Lung (tissue), 12 donors: ENCODE results near the gene WDR45B. TPM values are rescaled to one million over a fixed set of nuclear protein-coding genes. Genes with fewer than 3 reads are reported as not detected.
A peak's percentile ranks its signal among the peaks of the same experiment; 100 is the strongest.

ENCODE experiments used
- ATAC-seq: fragments of 200-7000 bp; cut with Tn5 transposase; one replicate; pipeline ENCODE4 v1.9.1; 2020; ENCODE audit warnings: moderate number of reproducible peaks; ENCODE audit not compliant: insufficient read depth, low FRiP score
- DNase-seq, 3 donors: peaks; one replicate each; pipeline ENCODE4 v3.0.0-alpha.2; 2013 to 2017
- H3K27ac ChIP-seq, 2 donors: one replicate each; pipeline ENCODE4 v1.5.1; 2013; ENCODE audit warnings: mild to moderate bottlenecking in 2 of 2, moderate library complexity in 2 of 2, control low read depth in 1 of 2, inconsistent platforms in 1 of 2, low read depth in 1 of 2, low read length in 1 of 2
- H3K27me3 ChIP-seq, 3 donors: one replicate each; pipeline ENCODE4 v1.5.1; 2013; ENCODE audit warnings: low read length in 2 of 3; ENCODE audit not compliant: control insufficient read depth in 3 of 3, insufficient read depth in 3 of 3
- H3K36me3 ChIP-seq, 4 donors: one replicate each; pipeline ENCODE4 v1.5.1; 2013; ENCODE audit warnings: low read length in 4 of 4, mild to moderate bottlenecking in 1 of 4, moderate library complexity in 1 of 4; ENCODE audit not compliant: control insufficient read depth in 4 of 4, insufficient read depth in 4 of 4
- H3K4me1 ChIP-seq, 5 donors: one replicate each; pipeline ENCODE4 v1.5.1; 2013; ENCODE audit warnings: low read length in 5 of 5, mild to moderate bottlenecking in 2 of 5, moderate library complexity in 1 of 5; ENCODE audit not compliant: control insufficient read depth in 5 of 5, insufficient read depth in 5 of 5
- H3K4me3 ChIP-seq: one replicate; pipeline ENCODE4 v1.5.1; 2013; ENCODE audit warnings: mild to moderate bottlenecking, control low read depth, moderate library complexity
- H3K9ac ChIP-seq, 2 donors: one replicate each; pipeline ENCODE4 v1.5.1; 2013; ENCODE audit warnings: low read length in 2 of 2, control low read depth in 1 of 2; ENCODE audit not compliant: insufficient read depth in 1 of 2
- H3K9me3 ChIP-seq, 4 donors: one replicate each; pipeline ENCODE4 v1.5.1; 2013; ENCODE audit warnings: low read length in 3 of 4, mild to moderate bottlenecking in 1 of 4, moderate library complexity in 1 of 4; ENCODE audit not compliant: control insufficient read depth in 4 of 4, insufficient read depth in 3 of 4
- WGBS, 2 donors: extraction: QIAGEN DNeasy Blood & Tissue Kit; methylation state at CpG; one replicate each; pipeline ENCODE4 v1.1.7; 2013; 5-methylcytosine and 5-hydroxymethylcytosine counted together
- polyA plus RNA-seq, 2 donors: library from polyadenylated mRNA; stranded (reverse); fragments of 200-250 nt; gene quantifications; one replicate each; pipeline ENCODE4 v1.2.1, GENCODE V29; 2013
- total RNA-seq, 2 donors: library from RNA; depleted of rRNA in 1 of 2; stranded (reverse); fragments of >200 nt in 1 of 2; gene quantifications; one replicate each; pipeline ENCODE4 v1.2.1, GENCODE V29; 2014 to 2021
- TF ChIP-seq, protein P1 (sequence below): IDR thresholded peaks from 2 replicates; pipeline ENCODE4 v1.5.1; 2012; ENCODE audit warnings: mild to moderate bottlenecking; ENCODE audit errors: control extremely low read depth, extremely low read depth
- donor health status: control.
- donor health status: control.
- donor health status: Bipolar disorder and iron deficiency.
- donor health status: healthy.
- donor health status: DM: yes; HTN: yes; CAD: no.

The WDR45B gene
- total and polyA plus RNA-seq, 4 donors = 39.6 to 92.8 (median 65.0) TPM

DNA sequence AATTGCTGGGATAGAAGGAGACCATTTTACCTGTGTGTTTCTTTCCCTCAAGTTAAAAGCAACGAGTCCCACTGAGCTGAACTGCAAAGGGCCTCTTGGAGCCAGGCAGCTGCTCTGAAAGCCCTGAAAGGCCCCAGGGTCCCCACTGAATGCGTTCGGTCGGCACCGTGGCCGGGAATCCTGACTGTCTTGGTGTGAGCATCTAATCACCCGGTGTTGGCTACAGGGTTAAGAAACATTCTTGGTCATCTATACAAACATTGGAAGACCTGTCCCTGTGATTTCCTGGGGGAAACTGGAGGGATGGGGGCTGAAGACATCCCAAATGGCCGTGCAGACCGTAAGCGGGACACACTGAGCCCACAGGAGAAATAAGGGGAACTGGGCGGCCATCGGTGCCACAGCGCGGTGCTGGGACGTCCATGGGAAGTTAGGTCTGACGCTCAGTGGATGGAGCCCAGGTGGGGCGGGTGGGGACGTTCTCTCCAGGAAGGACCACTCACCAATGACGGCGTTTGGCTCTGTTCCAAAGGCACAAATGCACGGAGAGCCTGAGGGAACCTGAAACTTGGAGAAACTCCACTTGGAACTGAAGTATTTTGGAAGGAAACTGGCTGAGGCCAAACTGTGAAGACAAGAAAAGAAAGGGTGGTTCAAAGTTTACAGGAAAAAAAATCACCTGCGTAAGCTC lies 32.1 kb downstream of the WDR45B start:
- peaks cover 18 to 54% (median 30%) of the 10 kb centered on the region in 4 donors for H3K36me3 ChIP-seq
- 87 to 88% methylated on average over 22 of the region's 22 CpGs for WGBS, 2 donors
- H3K4me1 ChIP-seq = peaks cover 0 to 5% (median 3%) of the 10 kb centered on the region in 5 donors
- ATAC-seq (no peak), DNase-seq (no peak)
- H3K9ac ChIP-seq = no peak overlapping the region
- no peak overlapping the region for H3K4me3 ChIP-seq
- H3K27ac ChIP-seq = no peak overlapping the region
- TF ChIP-seq, protein P1, sequence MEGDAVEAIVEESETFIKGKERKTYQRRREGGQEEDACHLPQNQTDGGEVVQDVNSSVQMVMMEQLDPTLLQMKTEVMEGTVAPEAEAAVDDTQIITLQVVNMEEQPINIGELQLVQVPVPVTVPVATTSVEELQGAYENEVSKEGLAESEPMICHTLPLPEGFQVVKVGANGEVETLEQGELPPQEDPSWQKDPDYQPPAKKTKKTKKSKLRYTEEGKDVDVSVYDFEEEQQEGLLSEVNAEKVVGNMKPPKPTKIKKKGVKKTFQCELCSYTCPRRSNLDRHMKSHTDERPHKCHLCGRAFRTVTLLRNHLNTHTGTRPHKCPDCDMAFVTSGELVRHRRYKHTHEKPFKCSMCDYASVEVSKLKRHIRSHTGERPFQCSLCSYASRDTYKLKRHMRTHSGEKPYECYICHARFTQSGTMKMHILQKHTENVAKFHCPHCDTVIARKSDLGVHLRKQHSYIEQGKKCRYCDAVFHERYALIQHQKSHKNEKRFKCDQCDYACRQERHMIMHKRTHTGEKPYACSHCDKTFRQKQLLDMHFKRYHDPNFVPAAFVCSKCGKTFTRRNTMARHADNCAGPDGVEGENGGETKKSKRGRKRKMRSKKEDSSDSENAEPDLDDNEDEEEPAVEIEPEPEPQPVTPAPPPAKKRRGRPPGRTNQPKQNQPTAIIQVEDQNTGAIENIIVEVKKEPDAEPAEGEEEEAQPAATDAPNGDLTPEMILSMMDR = no peak
- no peaks in the 10 kb centered on the region for H3K9me3 ChIP-seq
- H3K27me3 ChIP-seq = no peaks in the 10 kb centered on the region

DNA sequence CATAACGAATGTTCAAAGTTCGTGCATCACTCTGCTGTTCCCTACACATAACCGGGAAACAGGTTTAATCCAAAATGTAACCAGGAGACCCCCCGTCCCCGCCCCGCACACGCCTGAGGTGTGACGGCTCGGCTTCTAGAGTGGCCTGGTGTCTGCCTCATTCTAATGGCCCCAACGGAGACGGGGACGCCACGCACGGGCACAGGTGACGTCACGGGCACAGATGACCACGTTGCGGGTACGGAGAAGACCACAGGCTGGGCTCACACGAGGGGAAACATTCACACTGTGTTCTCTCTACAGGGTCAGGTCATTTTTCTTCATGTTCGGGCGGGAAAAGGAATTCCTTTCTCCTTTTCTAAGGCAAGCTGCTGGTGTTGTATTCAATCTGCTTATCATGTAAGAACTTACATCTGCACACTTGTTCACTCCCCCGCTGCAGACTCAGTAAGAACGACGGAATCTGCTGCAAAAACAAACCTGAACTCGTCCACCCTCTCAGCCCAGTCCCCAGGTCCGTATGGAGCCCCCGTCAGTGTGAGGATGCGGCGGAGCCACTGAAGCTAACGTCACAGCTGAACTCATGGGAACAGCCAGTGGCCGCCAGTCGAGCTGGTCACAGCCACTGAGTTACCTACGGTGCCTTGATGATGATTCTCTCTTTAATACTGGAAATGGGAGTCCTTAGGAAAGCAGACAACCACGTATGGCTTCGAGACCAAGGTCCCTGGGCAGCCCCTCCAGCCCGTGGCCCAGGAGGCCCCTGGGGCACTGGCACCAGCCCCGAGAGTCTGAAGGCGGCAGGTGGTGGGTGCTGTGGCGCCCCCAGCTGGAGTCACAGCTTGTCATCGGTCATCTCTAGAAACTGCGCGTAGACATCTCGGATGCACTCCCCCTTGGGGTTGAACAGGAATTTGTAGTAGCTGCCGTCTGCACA lies 32.9 kb downstream of the WDR45B start:
- TF ChIP-seq, protein P1 = no peak
- H3K4me3 ChIP-seq = no peak overlapping the region
- H3K4me1 ChIP-seq = peaks cover 0 to 5% (median 3%) of the 10 kb centered on the region in 5 donors
- H3K9ac ChIP-seq = no peak overlapping the region
- no peak for ATAC-seq
- H3K9me3 ChIP-seq = no peaks in the 10 kb centered on the region
- DNase-seq = no peak
- H3K27ac ChIP-seq = no peak overlapping the region
- WGBS, 2 donors = 93 to 94% methylated on average over 45 of the region's 45 CpGs
- H3K27me3 ChIP-seq = no peaks in the 10 kb centered on the region
- H3K36me3 ChIP-seq = peaks cover 17 to 51% (median 27%) of the 10 kb centered on the region in 4 donors

DNA sequence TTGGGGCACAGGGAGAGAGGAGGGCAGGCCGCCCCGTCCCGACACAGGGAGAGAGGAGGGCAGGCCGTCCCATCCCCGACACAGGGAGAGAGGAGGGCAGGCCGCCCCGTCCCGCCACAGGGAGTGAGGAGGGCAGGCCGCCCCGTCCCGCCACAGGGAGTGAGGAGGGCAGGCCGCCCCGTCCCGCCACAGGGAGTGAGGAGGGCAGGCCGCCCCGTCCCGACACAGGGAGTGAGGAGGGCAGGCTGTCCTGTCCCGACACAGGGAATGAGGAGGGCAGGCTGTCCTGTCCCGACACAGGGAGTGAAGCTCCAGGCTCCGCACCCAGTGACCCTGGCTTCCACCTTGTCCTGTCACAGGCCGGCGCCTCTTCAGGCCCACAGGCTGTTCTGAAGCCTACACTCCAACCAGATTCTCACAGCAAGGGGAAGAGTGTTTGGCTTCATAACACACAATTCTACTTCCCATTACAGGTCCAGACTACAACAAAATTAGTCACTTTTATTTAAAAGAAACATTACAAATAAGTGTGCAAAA lies 34.1 kb downstream of the WDR45B start:
- TF ChIP-seq, protein P1 = no peak
- peak overlapping the region in 1 of 2 donors; percentile 43 for H3K27ac ChIP-seq
- H3K9ac ChIP-seq = no peak overlapping the region
- no peaks in the 10 kb centered on the region for H3K9me3 ChIP-seq
- H3K4me3 ChIP-seq = no peak overlapping the region
- DNase-seq = no peak
- H3K27me3 ChIP-seq = no peaks in the 10 kb centered on the region
- H3K36me3 ChIP-seq = peaks cover 11 to 42% (median 30%) of the 10 kb centered on the region in 4 donors
- 83 to 93% methylated on average over 10 to 12 of the region's 22 CpGs for WGBS, 2 donors
- no peak for ATAC-seq
- peaks cover 0 to 5% (median 3%) of the 10 kb centered on the region in 5 donors for H3K4me1 ChIP-seq
